WI38 (cell line): ENCODE results near the gene AP1S1.
"Not testable (repeated sequence)": the region's sequence is repeated elsewhere in the genome, so short reads cannot be mapped to it uniquely, and the experiment has no call there.

Source experiments
- H3K4me3 ChIP-seq: 2 replicates; pipeline ENCODE4 v1.5.1; 2011; ENCODE audit warnings: low read depth, mild to moderate bottlenecking, control low read depth, low read length
- CTCF ChIP-seq: IDR thresholded peaks from 2 replicates; pipeline ENCODE4 v1.5.1; 2012; ENCODE audit warnings: low read depth, mild to moderate bottlenecking, control low read depth, low read length

The AP1S1 gene

GRCh38 chr7:101202603-101202918, 48.3 kb downstream of the AP1S1 start:
- H3K4me3 ChIP-seq = no peak overlapping the region
- no peak for TF ChIP-seq CTCF

GRCh38 chr7:101203740-101204738, 49.8 kb downstream of the AP1S1 start:
- not testable (repeated sequence) for H3K4me3 ChIP-seq

- H3K4me3 ChIP-seq = no peak overlapping the region
- no peak for TF ChIP-seq CTCF
These were observed 51.8 kb downstream of the AP1S1 start for GRCh38 chr7:101205901-101206664.

GRCh38 chr7:101206665-101207042, 52.4 kb downstream of the AP1S1 start:
- no peak overlapping the region for H3K4me3 ChIP-seq
- no peak for TF ChIP-seq CTCF

- TF ChIP-seq CTCF = no peak
- no peak overlapping the region for H3K4me3 ChIP-seq
These were observed 53.2 kb downstream of the AP1S1 start for GRCh38 chr7:101207459-101207858.

- H3K4me3 ChIP-seq = no peak overlapping the region
- TF ChIP-seq CTCF = no peak
These were observed 54.5 kb downstream of the AP1S1 start for GRCh38 chr7:101208794-101209193.

GRCh38 chr7:101210143-101210542, 55.9 kb downstream of the AP1S1 start:
- TF ChIP-seq CTCF = no peak

More at GRCh38 chr7:101210143-101210542, 55.9 kb downstream of the AP1S1 start:
- no peak overlapping the region for H3K4me3 ChIP-seq
